GM23338 (cell line): ENCODE data around the gene ANKRD55. TPM values are rescaled to one million over a fixed set of nuclear protein-coding genes. Genes with fewer than 3 reads are reported as not detected.

Source experiments
- ATAC-seq: fragments of 200-7000 bp; cut with Tn5 transposase; 3 replicates; pipeline ENCODE4 v1.9.1; 2020
- DNase-seq: peaks from one replicate; pipeline ENCODE4 v3.0.0-alpha.2; 2015; ENCODE audit warnings: low spot score
- H2AFZ ChIP-seq: fragments of 200-600 bp; sonication (generic); 2 replicates; pipeline ENCODE4 v1.8.0; 2016; ENCODE audit warnings: antibody characterized with exemption, mild to moderate bottlenecking, moderate library complexity
- H3F3A ChIP-seq: fragments of 200-600 bp; sonication (generic); replicated peaks from 2 replicates; pipeline ENCODE4 v1.8.0; 2017; ENCODE audit warnings: antibody characterized with exemption, mixed run types, low read depth
- H3K27ac ChIP-seq: fragments of 200-600 bp; sonication (generic); 2 replicates; pipeline ENCODE4 v1.6.1; 2016; ENCODE audit warnings: low read depth
- H3K27me3 ChIP-seq: fragments of 200-600 bp; sonication (generic); 2 replicates; pipeline ENCODE4 v1.8.0; 2016; ENCODE audit warnings: mild to moderate bottlenecking, mixed run types, moderate library complexity; ENCODE audit not compliant: insufficient read depth
- H3K36me3 ChIP-seq: fragments of 200-600 bp; sonication (generic); 2 replicates; pipeline ENCODE4 v1.8.0; 2016; ENCODE audit warnings: mild to moderate bottlenecking; ENCODE audit not compliant: insufficient read depth
- H3K4me1 ChIP-seq: fragments of 200-600 bp; sonication (generic); 2 replicates; pipeline ENCODE4 v1.8.0; 2016; ENCODE audit warnings: mild to moderate bottlenecking, moderate library complexity; ENCODE audit not compliant: insufficient read depth
- H3K4me2 ChIP-seq: fragments of 200-600 bp; sonication (generic); 2 replicates; pipeline ENCODE4 v1.7.1; 2017; ENCODE audit warnings: mixed run types
- H3K4me3 ChIP-seq: fragments of 200-600 bp; sonication (generic); 2 replicates; pipeline ENCODE4 v1.6.1; 2016; ENCODE audit warnings: mixed run types
- H3K79me2 ChIP-seq: fragments of 200-600 bp; sonication (generic); replicated peaks from 2 replicates; pipeline ENCODE4 v1.8.0; 2017; ENCODE audit warnings: mild to moderate bottlenecking; ENCODE audit not compliant: insufficient read depth
- H3K9me2 ChIP-seq: fragments of 200-600 bp; sonication (generic); 2 replicates; pipeline ENCODE4 v1.8.0; 2017; ENCODE audit not compliant: insufficient read depth
- H4K20me1 ChIP-seq: fragments of 200-600 bp; sonication (generic); replicated peaks from 2 replicates; pipeline ENCODE4 v1.8.0; 2017; ENCODE audit warnings: mild to moderate bottlenecking; ENCODE audit not compliant: insufficient read depth
- H3K27ac Mint-ChIP-seq: 2 replicates; pipeline ENCODE4 v1.8.0; 2020; ENCODE audit warnings: inconsistent platforms, mild to moderate bottlenecking, moderate library complexity, mixed read lengths
- H3K27me3 Mint-ChIP-seq: 3 replicates; pipeline ENCODE4 v1.8.0; 2022; ENCODE audit warnings: low read depth, mild to moderate bottlenecking, moderate library complexity, mixed read lengths, inconsistent platforms; ENCODE audit not compliant: insufficient read depth, poor library complexity
- H3K36me3 Mint-ChIP-seq: 3 replicates; pipeline ENCODE4 v1.8.0; 2021; ENCODE audit warnings: low read depth, mild to moderate bottlenecking, inconsistent platforms, moderate library complexity, mixed read lengths
- H3K4me1 Mint-ChIP-seq: 3 replicates; pipeline ENCODE4 v1.8.0; 2020; ENCODE audit warnings: mild to moderate bottlenecking, inconsistent platforms, mixed read lengths
- H3K4me3 Mint-ChIP-seq: 3 replicates; pipeline ENCODE4 v1.8.0; 2021; ENCODE audit warnings: moderate library complexity, mild to moderate bottlenecking, inconsistent platforms, mixed read lengths
- H3K9me3 Mint-ChIP-seq: 3 replicates; pipeline ENCODE4 v1.8.0; 2020; ENCODE audit warnings: moderate library complexity, mild to moderate bottlenecking, inconsistent platforms, mixed read lengths
- CREB1 ChIP-seq: fragments of 250-450 bp; sonication (Bioruptor Pico); IDR thresholded peaks from 2 replicates; pipeline ENCODE4 v1.5.0; 2020; ENCODE audit warnings: low read depth, mild to moderate bottlenecking, moderate library complexity
- EZH2 ChIP-seq: fragments of 200-600 bp; sonication (generic); IDR thresholded peaks from one replicate; pipeline ENCODE4 v1.8.0; 2017; ENCODE audit warnings: antibody characterized with exemption, mild to moderate bottlenecking, low read depth; ENCODE audit not compliant: unreplicated experiment
- EZH2phosphoT487 ChIP-seq: fragments of 200-600 bp; sonication (generic); IDR thresholded peaks from one replicate; pipeline ENCODE4 v1.8.1; 2018; ENCODE audit warnings: antibody characterized with exemption; ENCODE audit not compliant: unreplicated experiment
- JUNB ChIP-seq: IDR thresholded peaks from one replicate; pipeline ENCODE4 v1.6.1; 2016; ENCODE audit warnings: antibody characterized with exemption; ENCODE audit not compliant: unreplicated experiment
- NANOG ChIP-seq: IDR thresholded peaks from 2 replicates; pipeline ENCODE4 v1.6.1; 2016; ENCODE audit warnings: antibody characterized with exemption, borderline replicate concordance
- POLR2AphosphoS5 ChIP-seq: IDR thresholded peaks from 2 replicates; pipeline ENCODE4 v1.6.1; 2016; ENCODE audit warnings: antibody characterized with exemption, low read depth
- STAT1 ChIP-seq: IDR thresholded peaks from one replicate; pipeline ENCODE4 v1.6.1; 2016; ENCODE audit warnings: antibody characterized with exemption; ENCODE audit not compliant: unreplicated experiment
- ZNF114 ChIP-seq: fragments of 250-450 bp; sonication (Bioruptor Pico); IDR thresholded peaks from 2 replicates; pipeline ENCODE4 v1.5.0; 2020; ENCODE audit warnings: mild to moderate bottlenecking, moderate library complexity
- ZNF331 ChIP-seq: fragments of 250-450 bp; sonication (Bioruptor Pico); IDR thresholded peaks from 2 replicates; pipeline ENCODE4 v1.5.0; 2020; ENCODE audit warnings: low read depth, mild to moderate bottlenecking, moderate library complexity
- polyA plus RNA-seq: library from polyadenylated mRNA; unstranded; fragments of >200 nt; fragmentation: Nextera tagmentation; extraction: Ambion mirVana; gene quantifications from 2 replicates; pipeline ENCODE4 v1.2.1, GENCODE V29; 2016
- total RNA-seq: library from RNA; depleted of rRNA; stranded (reverse); fragments of >200 nt; shearing (Covaris generic); gene quantifications from 2 replicates; pipeline ENCODE4 v1.2.3, GENCODE V29; 2014
- TF ChIP-seq, protein P1 (sequence below): fragments of 250-450 bp; sonication (Bioruptor Pico); IDR thresholded peaks from 2 replicates; pipeline ENCODE4 v1.5.0; 2020; ENCODE audit warnings: mild to moderate bottlenecking, moderate library complexity
- TF ChIP-seq, protein P2 (sequence below), 2 experiments: fragments of 200-600 bp in 1 of 2; sonication (generic) in 1 of 2; conservative IDR thresholded peaks; 2 replicates each; pipeline versions ENCODE4 v1.5.1 to v1.6.1; 2016 to 2017; ENCODE audit warnings: antibody characterized with exemption in 2 of 2, low read depth in 2 of 2, mild to moderate bottlenecking in 2 of 2, moderate library complexity in 1 of 2
- TF ChIP-seq, protein P3 (sequence below): IDR thresholded peaks from one replicate; pipeline ENCODE4 v1.6.1; 2018; ENCODE audit warnings: antibody characterized with exemption; ENCODE audit not compliant: unreplicated experiment
- TF ChIP-seq, protein P4 (sequence below): IDR thresholded peaks from 2 replicates; pipeline ENCODE4 v1.6.1; 2016; ENCODE audit warnings: antibody characterized with exemption

The ANKRD55 gene
- total and polyA plus RNA-seq, 2 experiments from 2014 or later, result not detected

DNA sequence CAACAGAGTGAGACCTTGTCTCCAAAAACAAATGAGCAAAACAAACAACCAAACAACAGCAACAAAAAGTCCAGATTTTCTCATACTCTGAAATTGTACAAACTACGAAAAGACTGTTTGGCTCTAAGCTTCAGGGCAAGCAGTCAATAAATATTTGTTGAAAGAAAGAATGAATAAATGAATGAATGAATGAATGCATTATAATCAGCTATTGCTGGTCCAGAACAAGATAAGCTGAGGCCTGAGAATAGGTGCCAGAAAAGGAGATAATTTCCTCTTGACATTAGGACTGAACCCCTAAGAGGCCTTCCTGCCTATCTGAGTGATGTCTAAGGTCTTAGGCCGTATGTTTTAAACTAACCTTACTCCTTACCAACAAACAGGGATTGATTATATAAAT lies 139.2 kb downstream of the ANKRD55 start:
- Histone ChIP-seq H3K4me1 (no peaks in the 10 kb centered on the region), H4K20me1 (no peaks in the 10 kb centered on the region), H3K4me2 (no peak overlapping the region), H3F3A (no peaks in the 10 kb centered on the region), H2AFZ (no peak overlapping the region), H3K79me2 (no peaks in the 10 kb centered on the region), H3K4me3 (no peak overlapping the region), H3K36me3 (no peaks in the 10 kb centered on the region), H3K27ac (no peak overlapping the region), H3K9me2 (no peaks in the 10 kb centered on the region), H3K27me3 (no peaks in the 10 kb centered on the region)
- H3K36me3 Mint-ChIP-seq, result no peaks in the 10 kb centered on the region
- H3K4me1 Mint-ChIP-seq, result no peaks in the 10 kb centered on the region
- H3K27me3 Mint-ChIP-seq, result peaks cover 1% of the 10 kb centered on the region
- no peak overlapping the region for H3K27ac Mint-ChIP-seq
- no peak overlapping the region for H3K4me3 Mint-ChIP-seq
- no peak for DNase-seq
- no peak for ATAC-seq
- no peaks in the 10 kb centered on the region for H3K9me3 Mint-ChIP-seq
- TF ChIP-seq EZH2phosphoT487 (no peak), POLR2AphosphoS5 (no peak), CREB1 (no peak), NANOG (no peak), STAT1 (no peak), ZNF331 (no peak), JUNB (no peak), ZNF114 (CRISPR knock-in tag) (no peak), EZH2 (no peak)
- TF ChIP-seq, protein P1, sequence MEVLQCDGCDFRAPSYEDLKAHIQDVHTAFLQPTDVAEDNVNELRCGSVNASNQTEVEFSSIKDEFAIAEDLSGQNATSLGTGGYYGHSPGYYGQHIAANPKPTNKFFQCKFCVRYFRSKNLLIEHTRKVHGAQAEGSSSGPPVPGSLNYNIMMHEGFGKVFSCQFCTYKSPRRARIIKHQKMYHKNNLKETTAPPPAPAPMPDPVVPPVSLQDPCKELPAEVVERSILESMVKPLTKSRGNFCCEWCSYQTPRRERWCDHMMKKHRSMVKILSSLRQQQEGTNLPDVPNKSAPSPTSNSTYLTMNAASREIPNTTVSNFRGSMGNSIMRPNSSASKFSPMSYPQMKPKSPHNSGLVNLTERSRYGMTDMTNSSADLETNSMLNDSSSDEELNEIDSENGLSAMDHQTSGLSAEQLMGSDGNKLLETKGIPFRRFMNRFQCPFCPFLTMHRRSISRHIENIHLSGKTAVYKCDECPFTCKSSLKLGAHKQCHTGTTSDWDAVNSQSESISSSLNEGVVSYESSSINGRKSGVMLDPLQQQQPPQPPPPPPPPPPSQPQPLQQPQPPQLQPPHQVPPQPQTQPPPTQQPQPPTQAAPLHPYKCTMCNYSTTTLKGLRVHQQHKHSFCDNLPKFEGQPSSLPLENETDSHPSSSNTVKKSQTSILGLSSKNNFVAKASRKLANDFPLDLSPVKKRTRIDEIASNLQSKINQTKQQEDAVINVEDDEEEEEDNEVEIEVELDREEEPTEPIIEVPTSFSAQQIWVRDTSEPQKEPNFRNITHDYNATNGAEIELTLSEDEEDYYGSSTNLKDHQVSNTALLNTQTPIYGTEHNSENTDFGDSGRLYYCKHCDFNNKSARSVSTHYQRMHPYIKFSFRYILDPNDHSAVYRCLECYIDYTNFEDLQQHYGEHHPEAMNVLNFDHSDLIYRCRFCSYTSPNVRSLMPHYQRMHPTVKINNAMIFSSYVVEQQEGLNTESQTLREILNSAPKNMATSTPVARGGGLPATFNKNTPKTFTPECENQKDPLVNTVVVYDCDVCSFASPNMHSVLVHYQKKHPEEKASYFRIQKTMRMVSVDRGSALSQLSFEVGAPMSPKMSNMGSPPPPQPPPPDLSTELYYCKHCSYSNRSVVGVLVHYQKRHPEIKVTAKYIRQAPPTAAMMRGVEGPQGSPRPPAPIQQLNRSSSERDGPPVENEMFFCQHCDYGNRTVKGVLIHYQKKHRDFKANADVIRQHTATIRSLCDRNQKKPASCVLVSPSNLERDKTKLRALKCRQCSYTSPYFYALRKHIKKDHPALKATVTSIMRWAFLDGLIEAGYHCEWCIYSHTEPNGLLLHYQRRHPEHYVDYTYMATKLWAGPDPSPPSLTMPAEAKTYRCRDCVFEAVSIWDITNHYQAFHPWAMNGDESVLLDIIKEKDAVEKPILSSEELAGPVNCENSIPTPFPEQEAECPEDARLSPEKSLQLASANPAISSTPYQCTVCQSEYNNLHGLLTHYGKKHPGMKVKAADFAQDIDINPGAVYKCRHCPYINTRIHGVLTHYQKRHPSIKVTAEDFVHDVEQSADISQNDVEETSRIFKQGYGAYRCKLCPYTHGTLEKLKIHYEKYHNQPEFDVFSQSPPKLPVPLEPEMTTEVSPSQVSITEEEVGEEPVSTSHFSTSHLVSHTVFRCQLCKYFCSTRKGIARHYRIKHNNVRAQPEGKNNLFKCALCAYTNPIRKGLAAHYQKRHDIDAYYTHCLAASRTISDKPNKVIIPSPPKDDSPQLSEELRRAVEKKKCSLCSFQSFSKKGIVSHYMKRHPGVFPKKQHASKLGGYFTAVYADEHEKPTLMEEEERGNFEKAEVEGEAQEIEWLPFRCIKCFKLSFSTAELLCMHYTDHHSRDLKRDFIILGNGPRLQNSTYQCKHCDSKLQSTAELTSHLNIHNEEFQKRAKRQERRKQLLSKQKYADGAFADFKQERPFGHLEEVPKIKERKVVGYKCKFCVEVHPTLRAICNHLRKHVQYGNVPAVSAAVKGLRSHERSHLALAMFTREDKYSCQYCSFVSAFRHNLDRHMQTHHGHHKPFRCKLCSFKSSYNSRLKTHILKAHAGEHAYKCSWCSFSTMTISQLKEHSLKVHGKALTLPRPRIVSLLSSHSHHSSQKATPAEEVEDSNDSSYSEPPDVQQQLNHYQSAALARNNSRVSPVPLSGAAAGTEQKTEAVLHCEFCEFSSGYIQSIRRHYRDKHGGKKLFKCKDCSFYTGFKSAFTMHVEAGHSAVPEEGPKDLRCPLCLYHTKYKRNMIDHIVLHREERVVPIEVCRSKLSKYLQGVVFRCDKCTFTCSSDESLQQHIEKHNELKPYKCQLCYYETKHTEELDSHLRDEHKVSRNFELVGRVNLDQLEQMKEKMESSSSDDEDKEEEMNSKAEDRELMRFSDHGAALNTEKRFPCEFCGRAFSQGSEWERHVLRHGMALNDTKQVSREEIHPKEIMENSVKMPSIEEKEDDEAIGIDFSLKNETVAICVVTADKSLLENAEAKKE (CRISPR knock-in tag), result no peak
- TF ChIP-seq, protein P2, sequence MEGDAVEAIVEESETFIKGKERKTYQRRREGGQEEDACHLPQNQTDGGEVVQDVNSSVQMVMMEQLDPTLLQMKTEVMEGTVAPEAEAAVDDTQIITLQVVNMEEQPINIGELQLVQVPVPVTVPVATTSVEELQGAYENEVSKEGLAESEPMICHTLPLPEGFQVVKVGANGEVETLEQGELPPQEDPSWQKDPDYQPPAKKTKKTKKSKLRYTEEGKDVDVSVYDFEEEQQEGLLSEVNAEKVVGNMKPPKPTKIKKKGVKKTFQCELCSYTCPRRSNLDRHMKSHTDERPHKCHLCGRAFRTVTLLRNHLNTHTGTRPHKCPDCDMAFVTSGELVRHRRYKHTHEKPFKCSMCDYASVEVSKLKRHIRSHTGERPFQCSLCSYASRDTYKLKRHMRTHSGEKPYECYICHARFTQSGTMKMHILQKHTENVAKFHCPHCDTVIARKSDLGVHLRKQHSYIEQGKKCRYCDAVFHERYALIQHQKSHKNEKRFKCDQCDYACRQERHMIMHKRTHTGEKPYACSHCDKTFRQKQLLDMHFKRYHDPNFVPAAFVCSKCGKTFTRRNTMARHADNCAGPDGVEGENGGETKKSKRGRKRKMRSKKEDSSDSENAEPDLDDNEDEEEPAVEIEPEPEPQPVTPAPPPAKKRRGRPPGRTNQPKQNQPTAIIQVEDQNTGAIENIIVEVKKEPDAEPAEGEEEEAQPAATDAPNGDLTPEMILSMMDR (conservative IDR thresholded peaks at IDR 0.05; ENCODE audit: low read depth in 2 of 2), result no peak
- TF ChIP-seq, protein P3, sequence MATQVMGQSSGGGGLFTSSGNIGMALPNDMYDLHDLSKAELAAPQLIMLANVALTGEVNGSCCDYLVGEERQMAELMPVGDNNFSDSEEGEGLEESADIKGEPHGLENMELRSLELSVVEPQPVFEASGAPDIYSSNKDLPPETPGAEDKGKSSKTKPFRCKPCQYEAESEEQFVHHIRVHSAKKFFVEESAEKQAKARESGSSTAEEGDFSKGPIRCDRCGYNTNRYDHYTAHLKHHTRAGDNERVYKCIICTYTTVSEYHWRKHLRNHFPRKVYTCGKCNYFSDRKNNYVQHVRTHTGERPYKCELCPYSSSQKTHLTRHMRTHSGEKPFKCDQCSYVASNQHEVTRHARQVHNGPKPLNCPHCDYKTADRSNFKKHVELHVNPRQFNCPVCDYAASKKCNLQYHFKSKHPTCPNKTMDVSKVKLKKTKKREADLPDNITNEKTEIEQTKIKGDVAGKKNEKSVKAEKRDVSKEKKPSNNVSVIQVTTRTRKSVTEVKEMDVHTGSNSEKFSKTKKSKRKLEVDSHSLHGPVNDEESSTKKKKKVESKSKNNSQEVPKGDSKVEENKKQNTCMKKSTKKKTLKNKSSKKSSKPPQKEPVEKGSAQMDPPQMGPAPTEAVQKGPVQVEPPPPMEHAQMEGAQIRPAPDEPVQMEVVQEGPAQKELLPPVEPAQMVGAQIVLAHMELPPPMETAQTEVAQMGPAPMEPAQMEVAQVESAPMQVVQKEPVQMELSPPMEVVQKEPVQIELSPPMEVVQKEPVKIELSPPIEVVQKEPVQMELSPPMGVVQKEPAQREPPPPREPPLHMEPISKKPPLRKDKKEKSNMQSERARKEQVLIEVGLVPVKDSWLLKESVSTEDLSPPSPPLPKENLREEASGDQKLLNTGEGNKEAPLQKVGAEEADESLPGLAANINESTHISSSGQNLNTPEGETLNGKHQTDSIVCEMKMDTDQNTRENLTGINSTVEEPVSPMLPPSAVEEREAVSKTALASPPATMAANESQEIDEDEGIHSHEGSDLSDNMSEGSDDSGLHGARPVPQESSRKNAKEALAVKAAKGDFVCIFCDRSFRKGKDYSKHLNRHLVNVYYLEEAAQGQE, result no peak
- TF ChIP-seq, protein P4, sequence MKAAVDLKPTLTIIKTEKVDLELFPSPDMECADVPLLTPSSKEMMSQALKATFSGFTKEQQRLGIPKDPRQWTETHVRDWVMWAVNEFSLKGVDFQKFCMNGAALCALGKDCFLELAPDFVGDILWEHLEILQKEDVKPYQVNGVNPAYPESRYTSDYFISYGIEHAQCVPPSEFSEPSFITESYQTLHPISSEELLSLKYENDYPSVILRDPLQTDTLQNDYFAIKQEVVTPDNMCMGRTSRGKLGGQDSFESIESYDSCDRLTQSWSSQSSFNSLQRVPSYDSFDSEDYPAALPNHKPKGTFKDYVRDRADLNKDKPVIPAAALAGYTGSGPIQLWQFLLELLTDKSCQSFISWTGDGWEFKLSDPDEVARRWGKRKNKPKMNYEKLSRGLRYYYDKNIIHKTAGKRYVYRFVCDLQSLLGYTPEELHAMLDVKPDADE, result no peak
